ENCODE measurements around the gene KCNK15.

GRCh38 chr20:44730441-44730840 is 15.2 kb upstream of the KCNK15 start:
- TF ChIP-seq CTCF (IDR thresholded peaks at IDR 0.05), result no peak
- no peak for TF ChIP-seq ZFX (IDR thresholded peaks at IDR 0.05; ENCODE audit: borderline replicate concordance)
